Spleen (tissue), 7 donors: ENCODE results near the gene HUNK.

Source experiments
- CTCF ChIP-seq, 11 experiments: fragments of 200-600 bp in 7 of 11; fragments of 450-650 bp in 4 of 11; sonication (generic) in 4 of 11; IDR thresholded peaks in 8 of 11; conservative IDR thresholded peaks in 3 of 11; 1 replicate in 7 of 11; 2 replicates in 4 of 11; pipeline versions ENCODE4 v1.4.0 to v1.8.0; 2016 to 2021; ENCODE audit warnings: antibody characterized with exemption in 11 of 11, inconsistent platforms in 4 of 11, mild to moderate bottlenecking in 1 of 11
- POLR2A ChIP-seq, 3 donors: fragments of 450-650 bp; IDR thresholded peaks; one replicate each; pipeline ENCODE4 v1.5.1; 2017; ENCODE audit warnings: antibody characterized with exemption in 3 of 3, mild to moderate bottlenecking in 1 of 3
- POLR2AphosphoS5 ChIP-seq, 3 donors: sonication (generic); formaldehyde crosslinking; IDR thresholded peaks; one replicate each; pipeline ENCODE4 v1.5.1; 2017; ENCODE audit warnings: antibody characterized with exemption in 3 of 3
- donor health status: DM: no; HTN: no; CAD: no; lungs with moderate emphysema.
- donor health status: DM: no; HTN: no; CAD: no.
- donor health status: DM: no; HTN: no; CAD: no.

- TF ChIP-seq CTCF (IDR thresholded peaks at IDR 0.05 in 8 of 11, conservative IDR thresholded peaks at IDR 0.05 in 3 of 11): no peak
- no peak for TF ChIP-seq POLR2A (IDR thresholded peaks at IDR 0.05)
- TF ChIP-seq POLR2AphosphoS5 (IDR thresholded peaks at IDR 0.05): no peak
These were observed 9.9 kb downstream of the HUNK start for GRCh38 chr21:31882711-31883110.
